Lower leg skin (tissue), 4 donors: ENCODE measurements around the gene ENPP6. TPM values are rescaled to one million over a fixed set of nuclear protein-coding genes. Genes with fewer than 3 reads are reported as not detected.
A peak's percentile ranks its signal among the peaks of the same experiment; 100 is the strongest.

Experiments used
- DNase-seq, 2 donors: peaks; one replicate each; pipeline ENCODE4 v3.0.0-alpha.2; 2019; ENCODE audit warnings: low spot score in 2 of 2
- H3K4me3 ChIP-seq: fragments of 200-600 bp; sonication (generic); 2 replicates; pipeline ENCODE4 v1.5.1; 2017; ENCODE audit warnings: mild to moderate bottlenecking, low read depth; ENCODE audit not compliant: poor library complexity, severe bottlenecking
- POLR2A ChIP-seq, 2 donors: fragments of 450-650 bp; IDR thresholded peaks; one replicate each; pipeline ENCODE4 v1.6.1; 2016 to 2017; ENCODE audit warnings: antibody characterized with exemption in 2 of 2, mild to moderate bottlenecking in 1 of 2, moderate library complexity in 1 of 2
- WGBS, 2 donors: methylation state at CpG; one replicate each; pipeline ENCODE4 v1.1.5; 2018; 5-methylcytosine and 5-hydroxymethylcytosine counted together
- intact Hi-C: fragments of 100-400 bp; cut with DNase I; formaldehyde crosslinking; loops from one replicate; pipeline ENCODE4 v1.15.0; 2023; ENCODE audit warnings: low total_unique reads
- total RNA-seq, 4 donors: library from RNA; depleted of rRNA; stranded (reverse); fragments of >200 nt; gene quantifications; one replicate each; pipeline ENCODE4 v1.1.0, GENCODE V29; 2016
- TF ChIP-seq, protein P1 (sequence below), 3 donors: fragments of 450-650 bp; IDR thresholded peaks; one replicate each; pipeline ENCODE4 v1.5.1; 2016; ENCODE audit warnings: antibody characterized with exemption in 3 of 3, mild to moderate bottlenecking in 3 of 3, moderate library complexity in 2 of 3

The ENPP6 gene
- total RNA-seq, 4 donors from 2014 or later, result 0.16 TPM; not detected in 3

DNA sequence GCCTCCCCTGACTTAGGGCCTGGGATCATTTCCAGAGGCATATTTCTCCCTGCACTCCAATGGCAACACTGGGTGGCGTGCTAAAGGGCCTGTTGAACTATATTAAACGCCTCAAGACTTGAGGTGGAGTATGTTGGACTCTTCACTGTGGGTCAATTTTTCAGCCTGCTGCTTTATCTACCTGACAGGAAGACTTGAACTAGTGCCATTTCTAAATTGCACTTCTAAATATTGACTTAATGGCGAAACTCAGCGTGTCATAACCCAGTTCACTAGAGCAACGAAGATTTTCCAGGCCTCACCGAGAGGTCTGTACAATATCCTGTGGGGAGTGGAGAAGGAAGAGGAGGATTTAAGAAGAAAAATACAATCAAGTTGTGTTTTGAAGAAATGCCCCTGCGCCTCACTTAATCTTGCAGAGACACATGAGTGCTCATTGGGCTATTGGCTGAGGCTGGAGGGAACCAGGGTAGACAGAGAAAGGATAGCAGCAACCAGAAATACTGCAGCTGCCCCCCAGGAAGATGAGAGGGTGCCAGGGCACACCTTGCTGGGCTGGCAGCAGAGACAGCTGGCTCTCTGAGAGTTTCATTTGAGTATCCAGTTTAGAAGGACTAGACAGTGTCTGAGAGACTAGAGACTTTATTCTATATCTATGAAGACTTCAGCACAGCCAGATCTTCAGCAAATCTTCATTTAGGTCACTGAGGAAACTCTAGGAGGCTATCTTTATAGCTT lies 67.4 kb downstream of the ENPP6 start:
- 85 to 95% methylated on average over 7 of the region's 7 CpGs for WGBS, 2 donors
- intact Hi-C loops, result no loop called here
- no peak for TF ChIP-seq POLR2A (IDR thresholded peaks at IDR 0.05)
- TF ChIP-seq, protein P1, sequence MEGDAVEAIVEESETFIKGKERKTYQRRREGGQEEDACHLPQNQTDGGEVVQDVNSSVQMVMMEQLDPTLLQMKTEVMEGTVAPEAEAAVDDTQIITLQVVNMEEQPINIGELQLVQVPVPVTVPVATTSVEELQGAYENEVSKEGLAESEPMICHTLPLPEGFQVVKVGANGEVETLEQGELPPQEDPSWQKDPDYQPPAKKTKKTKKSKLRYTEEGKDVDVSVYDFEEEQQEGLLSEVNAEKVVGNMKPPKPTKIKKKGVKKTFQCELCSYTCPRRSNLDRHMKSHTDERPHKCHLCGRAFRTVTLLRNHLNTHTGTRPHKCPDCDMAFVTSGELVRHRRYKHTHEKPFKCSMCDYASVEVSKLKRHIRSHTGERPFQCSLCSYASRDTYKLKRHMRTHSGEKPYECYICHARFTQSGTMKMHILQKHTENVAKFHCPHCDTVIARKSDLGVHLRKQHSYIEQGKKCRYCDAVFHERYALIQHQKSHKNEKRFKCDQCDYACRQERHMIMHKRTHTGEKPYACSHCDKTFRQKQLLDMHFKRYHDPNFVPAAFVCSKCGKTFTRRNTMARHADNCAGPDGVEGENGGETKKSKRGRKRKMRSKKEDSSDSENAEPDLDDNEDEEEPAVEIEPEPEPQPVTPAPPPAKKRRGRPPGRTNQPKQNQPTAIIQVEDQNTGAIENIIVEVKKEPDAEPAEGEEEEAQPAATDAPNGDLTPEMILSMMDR (IDR thresholded peaks at IDR 0.05), result no peak
- H3K4me3 ChIP-seq, result no peak overlapping the region
- peak in 1 of 2 donors; percentile 28 for DNase-seq

DNA sequence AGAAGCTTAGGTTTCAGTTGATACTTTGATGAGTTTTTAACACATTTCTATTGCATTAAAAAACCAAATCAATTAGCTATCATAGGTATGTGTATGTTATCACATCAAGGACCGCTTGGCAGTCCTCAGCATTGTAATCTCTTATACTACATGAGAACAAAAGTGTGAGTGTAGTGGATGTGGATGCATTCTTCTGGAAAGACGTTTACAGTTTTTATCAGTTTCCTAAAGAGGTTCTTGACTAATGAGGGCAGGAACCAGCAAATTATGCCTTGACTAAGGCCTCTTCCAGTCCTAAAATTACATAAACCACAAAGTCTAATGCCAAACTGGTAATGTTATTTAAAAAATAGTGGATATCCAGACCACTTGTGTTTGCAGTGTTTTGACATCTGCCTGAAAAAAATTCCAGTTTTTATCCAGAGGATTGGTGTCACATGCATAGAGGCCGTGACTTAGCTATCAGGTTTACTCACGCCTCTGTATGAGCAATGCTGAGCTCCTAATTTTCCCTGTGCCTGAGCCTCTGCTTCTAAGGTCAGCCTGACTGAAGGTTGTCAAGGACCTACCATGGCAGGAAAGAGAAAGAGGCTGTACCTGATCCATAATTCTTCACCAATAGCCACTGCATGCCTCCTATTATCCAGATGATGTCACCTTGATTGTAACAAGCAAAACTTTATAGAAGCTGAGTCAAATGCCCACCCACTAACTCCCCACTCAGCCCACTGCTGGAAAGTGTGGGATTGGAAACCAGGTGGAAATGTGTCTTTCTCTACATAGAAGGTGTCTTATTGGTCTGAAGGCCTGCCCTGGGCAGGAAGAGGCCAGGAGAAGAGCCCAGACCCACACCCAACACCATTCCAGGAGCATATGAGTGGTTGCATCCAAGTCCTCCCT lies 68.7 kb downstream of the ENPP6 start:
- no peak overlapping the region for H3K4me3 ChIP-seq
- TF ChIP-seq, protein P1 (IDR thresholded peaks at IDR 0.05), result no peak
- no peak for TF ChIP-seq POLR2A (IDR thresholded peaks at IDR 0.05)
- intact Hi-C loops, result no loop called here
- WGBS, 2 donors, result 69 to 78% methylated on average over 4 of the region's 4 CpGs
- peak in 1 of 2 donors; percentile 14 for DNase-seq

DNA sequence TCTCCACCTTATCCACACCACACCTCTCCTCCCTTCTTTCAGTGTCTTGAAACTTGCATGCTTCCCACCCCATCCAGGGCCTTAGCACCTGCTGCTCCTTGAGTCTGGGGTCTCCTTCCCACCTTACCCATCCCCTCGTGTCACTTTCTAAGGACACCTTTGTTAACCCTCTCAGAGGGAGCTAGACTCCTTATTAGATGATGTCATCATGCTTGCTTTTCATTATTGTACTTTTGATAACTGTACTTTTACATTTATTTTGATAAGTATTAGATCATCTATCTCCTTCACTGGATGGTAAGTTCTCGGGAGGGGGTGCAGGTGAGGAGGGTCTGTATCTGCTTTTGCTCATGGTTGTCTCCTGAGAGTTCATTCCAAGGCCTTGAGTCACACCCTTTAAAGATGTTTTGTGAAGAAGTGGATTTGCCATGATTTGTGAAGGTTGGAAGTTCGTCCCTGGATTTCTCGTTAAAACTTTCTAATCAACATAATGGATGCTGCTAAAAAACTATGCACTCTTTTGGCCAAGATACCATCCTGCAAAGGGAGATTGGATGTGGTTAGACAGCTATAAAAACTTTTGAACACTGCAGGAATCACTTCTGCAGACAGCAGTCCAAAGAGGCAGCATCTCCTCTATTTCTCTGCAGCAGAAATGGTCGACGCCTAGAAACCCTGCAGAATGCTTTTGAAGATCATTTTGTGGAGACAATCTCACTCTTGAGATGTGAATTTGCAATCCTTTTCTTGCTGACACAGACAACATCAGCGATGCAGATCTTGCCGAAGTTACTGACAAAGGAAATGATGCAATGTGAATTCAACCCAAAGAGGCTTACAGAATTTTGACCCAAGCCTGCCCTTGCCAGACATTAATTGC lies 69.6 kb downstream of the ENPP6 start:
- no peak for DNase-seq
- WGBS, 2 donors, result 55 to 56% methylated on average over 8 of the region's 8 CpGs
- H3K4me3 ChIP-seq, result no peak overlapping the region
- intact Hi-C loops, result no loop called here
- TF ChIP-seq POLR2A (IDR thresholded peaks at IDR 0.05), result no peak
- TF ChIP-seq, protein P1 (IDR thresholded peaks at IDR 0.05), result no peak

DNA sequence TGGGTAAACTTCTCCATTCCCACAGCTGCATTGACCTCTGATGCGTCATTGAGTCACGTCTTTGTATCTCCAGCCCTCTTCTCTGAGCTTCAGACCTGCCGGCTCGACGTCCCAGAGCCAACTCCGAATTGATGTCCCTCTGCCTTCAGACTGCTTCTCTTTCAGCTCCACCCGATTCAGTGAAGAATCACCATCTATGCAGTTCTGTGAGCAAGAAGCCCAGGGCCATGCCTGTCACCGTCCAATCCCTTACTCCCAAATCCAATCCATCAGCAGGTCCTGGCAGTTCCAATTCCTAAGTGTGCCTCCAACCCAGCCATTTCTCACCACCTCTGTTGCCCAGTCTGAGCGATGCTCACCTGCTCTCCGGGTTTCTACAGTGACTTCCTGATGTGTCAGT lies 70.7 kb downstream of the ENPP6 start:
- intact Hi-C loops, result no loop called here
- no peak overlapping the region for H3K4me3 ChIP-seq
- TF ChIP-seq, protein P1 (IDR thresholded peaks at IDR 0.05), result no peak
- no peak for TF ChIP-seq POLR2A (IDR thresholded peaks at IDR 0.05)
- 83 to 86% methylated on average over 10 of the region's 10 CpGs for WGBS, 2 donors
- peak in 1 of 2 donors; percentile 58 for DNase-seq

DNA sequence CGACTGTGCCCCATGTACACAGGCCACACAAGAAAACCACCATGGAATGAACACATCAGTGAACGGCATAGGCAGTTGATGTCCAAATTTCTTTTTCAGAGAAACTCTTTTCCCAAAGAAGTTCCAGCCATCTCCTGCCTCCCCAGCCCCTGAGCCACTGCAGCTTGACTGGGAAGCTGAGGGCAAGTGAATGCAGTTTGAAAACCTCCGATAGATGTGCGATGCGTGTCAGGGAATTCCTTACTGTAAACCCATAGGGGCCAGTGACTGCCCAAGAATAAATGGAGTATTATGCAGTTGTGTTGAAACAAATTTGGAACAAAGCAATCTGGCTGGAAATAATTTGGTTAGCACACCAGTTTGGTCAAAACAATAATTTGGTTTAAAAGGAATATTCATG lies 72.1 kb downstream of the ENPP6 start:
- no peak overlapping the region for H3K4me3 ChIP-seq
- TF ChIP-seq, protein P1 (IDR thresholded peaks at IDR 0.05), result no peak
- no peak for TF ChIP-seq POLR2A (IDR thresholded peaks at IDR 0.05)
- 93% methylated on average over 5 of the region's 5 CpGs for WGBS, 2 donors
- intact Hi-C loops, result no loop called here
- peak in 1 of 2 donors; percentile 57 for DNase-seq
